ENCODE data around the gene CBARP. TPM values are rescaled to one million over a fixed set of nuclear protein-coding genes. Genes with fewer than 3 reads are reported as not detected.

Gene CBARP
- total and polyA plus RNA-seq, 2 donors (not counting 3 experiments of a cell fraction or from before 2014, with no cell fraction given), result 3.5 to 9.2 TPM

DNA sequence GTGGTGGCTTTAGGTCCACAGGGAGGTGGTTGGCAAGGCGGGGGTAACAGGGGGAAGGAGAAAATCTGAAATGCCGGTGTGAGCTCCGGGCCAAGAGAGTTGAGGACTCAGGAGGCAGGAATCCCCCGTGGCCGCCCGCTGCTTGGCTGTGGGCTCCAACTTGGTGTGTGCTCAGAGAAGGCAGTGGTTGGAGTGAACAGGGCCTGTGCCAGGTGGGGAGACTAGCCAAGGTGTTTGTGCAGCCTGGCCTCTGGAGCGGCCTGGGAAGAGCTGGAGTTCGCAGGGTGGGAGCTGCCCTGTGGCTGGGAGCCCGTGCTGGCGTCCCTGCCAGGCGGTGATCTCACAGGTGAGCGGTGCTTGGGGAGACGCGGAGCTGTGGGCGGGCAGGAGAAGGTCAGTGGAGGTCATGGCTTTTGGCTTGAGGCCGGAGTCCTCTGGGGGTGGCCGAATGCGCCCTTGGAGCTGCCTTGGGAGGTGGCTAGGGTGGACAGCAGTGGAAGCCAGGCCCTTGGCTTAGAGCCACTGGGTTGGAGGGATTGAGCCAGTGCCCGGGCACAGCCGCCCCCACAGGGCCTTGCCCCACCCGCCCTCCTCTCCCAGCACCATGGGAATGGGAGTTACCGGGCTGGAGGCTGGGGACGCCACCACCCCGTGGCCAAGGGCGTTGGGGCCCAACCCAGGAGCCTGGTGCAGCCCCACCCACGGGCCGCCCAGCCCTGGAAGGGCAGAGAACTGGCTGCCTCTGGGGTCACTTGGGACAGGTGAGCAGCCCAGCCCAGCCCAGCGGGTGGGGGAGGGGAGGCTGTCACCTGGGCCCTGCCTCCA lies 24.2 kb upstream of the CBARP start:
- peaks cover 55% of the 10 kb centered on the region for H3K4me1 ChIP-seq (ENCODE audit: control insufficient read depth, extremely low read depth, insufficient read depth, low read length)
- H4K20me1 ChIP-seq (replicated peaks; ENCODE audit: control insufficient read depth, extremely low read depth, insufficient read depth, low read length), result no peaks in the 10 kb centered on the region
- H2AFZ ChIP-seq (ENCODE audit: low read depth, low read length), result no peak overlapping the region
- H3K79me2 ChIP-seq (ENCODE audit: control insufficient read depth, insufficient read depth, low read length), result peaks cover 1% of the 10 kb centered on the region
- peak overlapping the region; percentile 44 for H3K9ac ChIP-seq (replicated peaks; ENCODE audit: extremely low read depth, insufficient read depth, low read length)
- ChIA-PET CTCF (interaction anchor here (1.5 to 7.8 kb wide), 3 partner anchors 9 to 18 kb away, joined by 3 to 63 read pairs (median 8); no protein-coding TSS in a partner anchor), POLR2A (interaction anchor here (1.4 kb wide), 1 partner anchor 9 kb away, joined by 8 read pairs; no protein-coding TSS in a partner anchor)
- FAIRE-seq (no peak), DNase-seq (ENCODE audit: low read depth, low spot score) (no peak)
- H3K9me3 ChIP-seq (replicated peaks; ENCODE audit: control insufficient read depth, insufficient read depth, low read length), result no peaks in the 10 kb centered on the region
- H3K27ac ChIP-seq (ENCODE audit: insufficient read depth, low read depth, low read length), result peak overlapping the region; percentile 78
- TF ChIP-seq JUN (IDR thresholded peaks at IDR 0.05; ENCODE audit: borderline replicate concordance, insufficient read depth, insufficient read length, low read depth) (no peak), MYC (IDR thresholded peaks at IDR 0.05; ENCODE audit: low read depth, low read length) (no peak), POLR2A (IDR thresholded peaks at IDR 0.05; ENCODE audit: low read depth, low read length) (no peak), POLR2AphosphoS5 (IDR thresholded peaks at IDR 0.05; ENCODE audit: insufficient read depth, low read depth, low read length) (no peak), EZH2 (IDR thresholded peaks at IDR 0.05; ENCODE audit: borderline replicate concordance, low read depth, low read length, severe bottlenecking) (no peak), GATA2 (IDR thresholded peaks at IDR 0.05; ENCODE audit: insufficient read depth, insufficient read length, low read depth, low read length) (no peak), FOS (IDR thresholded peaks at IDR 0.05; ENCODE audit: borderline replicate concordance, insufficient read depth, low read length) (no peak)
- TF ChIP-seq, protein P1, sequence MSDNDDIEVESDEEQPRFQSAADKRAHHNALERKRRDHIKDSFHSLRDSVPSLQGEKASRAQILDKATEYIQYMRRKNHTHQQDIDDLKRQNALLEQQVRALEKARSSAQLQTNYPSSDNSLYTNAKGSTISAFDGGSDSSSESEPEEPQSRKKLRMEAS (IDR thresholded peaks at IDR 0.05; ENCODE audit: insufficient read depth, insufficient read length), result no peak
- TF ChIP-seq, protein P2, sequence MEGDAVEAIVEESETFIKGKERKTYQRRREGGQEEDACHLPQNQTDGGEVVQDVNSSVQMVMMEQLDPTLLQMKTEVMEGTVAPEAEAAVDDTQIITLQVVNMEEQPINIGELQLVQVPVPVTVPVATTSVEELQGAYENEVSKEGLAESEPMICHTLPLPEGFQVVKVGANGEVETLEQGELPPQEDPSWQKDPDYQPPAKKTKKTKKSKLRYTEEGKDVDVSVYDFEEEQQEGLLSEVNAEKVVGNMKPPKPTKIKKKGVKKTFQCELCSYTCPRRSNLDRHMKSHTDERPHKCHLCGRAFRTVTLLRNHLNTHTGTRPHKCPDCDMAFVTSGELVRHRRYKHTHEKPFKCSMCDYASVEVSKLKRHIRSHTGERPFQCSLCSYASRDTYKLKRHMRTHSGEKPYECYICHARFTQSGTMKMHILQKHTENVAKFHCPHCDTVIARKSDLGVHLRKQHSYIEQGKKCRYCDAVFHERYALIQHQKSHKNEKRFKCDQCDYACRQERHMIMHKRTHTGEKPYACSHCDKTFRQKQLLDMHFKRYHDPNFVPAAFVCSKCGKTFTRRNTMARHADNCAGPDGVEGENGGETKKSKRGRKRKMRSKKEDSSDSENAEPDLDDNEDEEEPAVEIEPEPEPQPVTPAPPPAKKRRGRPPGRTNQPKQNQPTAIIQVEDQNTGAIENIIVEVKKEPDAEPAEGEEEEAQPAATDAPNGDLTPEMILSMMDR (IDR thresholded peaks at IDR 0.05; ENCODE audit: extremely low read depth in 1 of 2, insufficient read depth in 1 of 2, low read depth in 1 of 2, low read length in 2 of 2), result no peak
- no peak overlapping the region for H3K4me3 ChIP-seq (replicated peaks in 1 of 3; ENCODE audit: insufficient read depth in 1 of 3, low read depth in 1 of 3, low read length in 3 of 3)
- H3K9me1 ChIP-seq (replicated peaks; ENCODE audit: control insufficient read depth, extremely low read depth, insufficient read depth, low read length), result no peaks in the 10 kb centered on the region
- peaks cover 2% of the 10 kb centered on the region in 2 experiments for H3K36me3 ChIP-seq (ENCODE audit: control insufficient read depth in 2 of 2, extremely low read depth in 1 of 2, insufficient read depth in 2 of 2, low read length in 2 of 2)
- intact Hi-C loops (cut with micrococcal nuclease) (no loop called here), dilution Hi-C loops (cut with MboI; ENCODE audit: extremely low pct_ligation_motif_present, low sequenced_read_pairs) (no loop called here)
- BruUV-seq (replicated peaks), result no TSS peak
- H3K4me2 ChIP-seq (ENCODE audit: insufficient read depth, low read length), result peak overlapping the region; percentile 61
- H3K27me3 ChIP-seq (ENCODE audit: control insufficient read depth in 2 of 2, insufficient read depth in 2 of 2, low read length in 2 of 2), result no peaks in the 10 kb centered on the region
